Loucy (cell line): ENCODE results near the gene SUN2.

Experiments
- EZH2phosphoT487 ChIP-seq: fragments of 200-600 bp; IDR thresholded peaks from 2 replicates; pipeline ENCODE4 v1.6.1; 2018; ENCODE audit warnings: antibody characterized with exemption, mild to moderate bottlenecking, moderate library complexity, borderline replicate concordance
- TF ChIP-seq, protein P1 (sequence below): fragments of 200-600 bp; sonication (generic); conservative IDR thresholded peaks from 2 replicates; pipeline ENCODE4 v1.5.1; 2014; ENCODE audit warnings: mild to moderate bottlenecking, antibody characterized with exemption, low read length

DNA sequence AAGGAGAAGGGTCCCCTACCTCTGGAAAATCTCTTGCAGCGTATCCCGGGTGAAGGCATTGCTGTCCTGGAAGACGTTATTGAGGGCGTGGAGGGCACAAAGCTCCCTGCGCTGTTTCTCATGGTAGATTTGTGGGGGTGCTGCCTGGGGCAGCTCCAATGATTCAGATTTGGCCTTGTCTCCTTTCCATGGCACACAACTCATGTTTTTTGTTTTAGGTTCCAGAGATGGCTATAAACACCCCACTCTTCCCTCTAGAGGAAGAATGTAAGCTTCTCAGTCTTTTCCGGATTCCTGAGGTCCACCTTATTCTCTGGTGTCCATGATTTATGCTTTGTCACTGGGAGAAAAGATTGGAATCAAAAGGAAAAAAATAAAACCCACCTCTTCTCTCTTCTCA, 56.0 kb downstream of the SUN2 start:
- TF ChIP-seq, protein P1, sequence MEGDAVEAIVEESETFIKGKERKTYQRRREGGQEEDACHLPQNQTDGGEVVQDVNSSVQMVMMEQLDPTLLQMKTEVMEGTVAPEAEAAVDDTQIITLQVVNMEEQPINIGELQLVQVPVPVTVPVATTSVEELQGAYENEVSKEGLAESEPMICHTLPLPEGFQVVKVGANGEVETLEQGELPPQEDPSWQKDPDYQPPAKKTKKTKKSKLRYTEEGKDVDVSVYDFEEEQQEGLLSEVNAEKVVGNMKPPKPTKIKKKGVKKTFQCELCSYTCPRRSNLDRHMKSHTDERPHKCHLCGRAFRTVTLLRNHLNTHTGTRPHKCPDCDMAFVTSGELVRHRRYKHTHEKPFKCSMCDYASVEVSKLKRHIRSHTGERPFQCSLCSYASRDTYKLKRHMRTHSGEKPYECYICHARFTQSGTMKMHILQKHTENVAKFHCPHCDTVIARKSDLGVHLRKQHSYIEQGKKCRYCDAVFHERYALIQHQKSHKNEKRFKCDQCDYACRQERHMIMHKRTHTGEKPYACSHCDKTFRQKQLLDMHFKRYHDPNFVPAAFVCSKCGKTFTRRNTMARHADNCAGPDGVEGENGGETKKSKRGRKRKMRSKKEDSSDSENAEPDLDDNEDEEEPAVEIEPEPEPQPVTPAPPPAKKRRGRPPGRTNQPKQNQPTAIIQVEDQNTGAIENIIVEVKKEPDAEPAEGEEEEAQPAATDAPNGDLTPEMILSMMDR: no peak
- no peak for TF ChIP-seq EZH2phosphoT487
